BLaER1 (cell line): ENCODE data around the gene PRAMEF18.
"Not testable (repeated sequence)": the region's sequence is repeated elsewhere in the genome, so short reads cannot be mapped to it uniquely, and the experiment has no call there.

Source experiments
- H3K27ac ChIP-seq: shearing (Covaris generic); formaldehyde crosslinking; 2 replicates; pipeline ENCODE4 v1.8.1; 2022
- H3K27me3 ChIP-seq: shearing (Covaris generic); formaldehyde crosslinking; 2 replicates; pipeline ENCODE4 v1.8.1; 2022
- H3K36me3 ChIP-seq: shearing (Covaris generic); formaldehyde crosslinking; 2 replicates; pipeline ENCODE4 v1.8.1; 2022
- H3K4me1 ChIP-seq: shearing (Covaris generic); formaldehyde crosslinking; 2 replicates; pipeline ENCODE4 v1.8.1; 2022
- H3K4me2 ChIP-seq: shearing (Covaris generic); formaldehyde crosslinking; 2 replicates; pipeline ENCODE4 v1.8.1; 2022
- H3K4me3 ChIP-seq: shearing (Covaris generic); formaldehyde crosslinking; 2 replicates; pipeline ENCODE4 v1.8.1; 2022
- H3K9ac ChIP-seq: shearing (Covaris generic); formaldehyde crosslinking; 2 replicates; pipeline ENCODE4 v1.8.1; 2022
- H3K9me3 ChIP-seq: shearing (Covaris generic); formaldehyde crosslinking; 2 replicates; pipeline ENCODE4 v1.8.1; 2022
- H4K20me1 ChIP-seq: shearing (Covaris generic); formaldehyde crosslinking; 2 replicates; pipeline ENCODE4 v1.8.1; 2022
- Cebpa-rat ChIP-seq: shearing (Covaris generic); IDR thresholded peaks from 2 replicates; pipeline ENCODE4 v1.8.1; 2022

PRAMEF18 gene

DNA sequence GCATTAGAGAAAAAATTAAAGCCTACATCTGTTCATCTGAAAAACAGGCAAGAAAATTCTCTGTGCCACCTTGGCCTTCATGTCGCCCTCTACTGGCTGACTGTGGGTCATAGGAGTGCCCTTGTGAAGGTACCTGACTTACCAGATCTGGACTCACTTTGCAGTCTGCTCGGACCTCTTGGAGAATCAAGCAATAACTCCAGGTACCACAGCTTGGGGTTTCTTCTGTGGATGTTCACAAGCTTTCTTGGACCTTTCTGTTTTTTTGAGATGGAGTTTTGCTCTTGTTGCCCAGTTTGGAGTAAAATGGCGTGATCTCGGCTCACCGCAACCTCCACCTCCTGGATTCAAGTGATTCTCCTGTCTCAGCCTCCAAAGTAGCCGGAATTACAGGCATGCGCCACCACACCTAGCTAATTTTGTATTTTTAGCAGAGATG is 2.4 kb upstream of the PRAMEF18 start:
- no peak overlapping the region for H3K9ac ChIP-seq
- no peaks in the 10 kb centered on the region for H4K20me1 ChIP-seq
- no peak overlapping the region for H3K4me2 ChIP-seq
- H3K4me3 ChIP-seq: no peak overlapping the region
- H3K4me1 ChIP-seq: no peaks in the 10 kb centered on the region
- no peaks in the 10 kb centered on the region for H3K9me3 ChIP-seq
- no peak for TF ChIP-seq Cebpa-rat
- no peaks in the 10 kb centered on the region for H3K27me3 ChIP-seq
- H3K27ac ChIP-seq: no peak overlapping the region
- no peaks in the 10 kb centered on the region for H3K36me3 ChIP-seq

DNA sequence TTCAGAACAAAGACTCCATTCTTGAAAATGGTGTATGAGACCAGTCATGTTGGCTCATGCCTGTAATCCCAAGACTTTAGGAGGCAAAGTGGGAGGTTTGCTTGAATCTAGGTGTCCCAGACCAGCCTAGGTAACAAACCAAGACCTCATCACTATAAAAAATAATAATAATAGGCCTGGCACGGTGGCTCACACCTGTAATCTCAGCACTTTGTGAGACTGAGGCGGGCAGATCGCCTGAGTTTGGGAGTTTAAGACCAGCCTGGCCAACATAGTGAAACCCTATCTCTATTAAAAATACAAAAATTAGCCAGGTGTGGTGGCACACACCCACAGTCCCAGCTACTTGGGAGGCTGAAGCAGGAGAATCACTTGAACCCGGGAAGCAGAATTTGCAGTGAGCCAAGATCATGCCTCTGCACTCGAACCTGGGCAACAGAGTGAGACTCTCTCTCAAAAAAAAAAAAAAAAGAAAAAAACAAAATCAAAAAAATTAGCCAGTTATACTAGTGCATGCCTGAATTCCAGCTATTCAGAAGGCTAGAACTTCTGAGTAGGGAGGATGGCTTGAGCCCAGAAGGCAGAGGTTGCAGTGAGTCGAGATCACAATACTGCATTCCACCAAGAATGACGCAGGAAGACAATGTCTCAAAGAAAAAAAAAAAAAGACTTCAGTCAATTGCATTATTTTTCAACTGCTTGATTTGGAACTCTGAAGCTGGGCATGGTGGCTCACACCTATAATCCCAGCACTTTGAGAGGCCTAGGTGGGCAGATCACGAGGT is 1.5 kb upstream of the PRAMEF18 start:
- not testable (repeated sequence) for H3K9ac ChIP-seq, H3K27me3 ChIP-seq, H3K4me1 ChIP-seq, H3K4me2 ChIP-seq, H4K20me1 ChIP-seq, H3K4me3 ChIP-seq, H3K27ac ChIP-seq, H3K36me3 ChIP-seq, H3K9me3 ChIP-seq

DNA sequence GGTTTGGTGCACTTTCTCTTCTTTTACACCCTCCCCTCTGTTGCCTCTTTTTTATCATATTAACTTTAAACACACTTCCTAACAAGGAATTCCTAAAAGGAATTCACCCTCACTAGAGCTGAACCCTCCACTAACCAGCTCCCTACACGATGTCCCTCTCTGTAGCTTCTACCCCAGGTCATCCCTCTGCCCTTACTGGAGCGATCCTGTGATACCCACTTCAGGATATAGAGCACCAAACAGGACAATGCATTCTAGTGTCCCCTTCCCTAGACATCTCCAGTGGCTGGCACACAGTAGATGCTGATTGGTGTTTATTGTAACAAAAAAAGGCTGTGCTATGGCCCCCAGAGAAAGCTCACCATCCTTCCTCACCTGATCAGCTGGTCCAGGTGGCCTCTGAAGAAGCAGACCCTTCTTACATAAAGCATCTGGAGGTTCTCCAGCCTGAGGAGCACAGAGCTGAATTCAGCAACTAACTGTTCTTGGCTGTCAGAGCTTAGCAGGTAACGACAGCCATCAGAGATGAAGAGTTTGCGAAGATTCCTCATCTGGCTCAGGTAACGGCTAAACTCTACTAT is 1.4 kb downstream of the PRAMEF18 start:
- Histone ChIP-seq H3K4me2 (no peak overlapping the region), H4K20me1 (no peaks in the 10 kb centered on the region), H3K27me3 (no peaks in the 10 kb centered on the region), H3K4me1 (no peaks in the 10 kb centered on the region), H3K36me3 (no peaks in the 10 kb centered on the region), H3K9ac (no peak overlapping the region), H3K27ac (no peak overlapping the region), H3K9me3 (no peaks in the 10 kb centered on the region), H3K4me3 (no peak overlapping the region)
- TF ChIP-seq Cebpa-rat: no peak

- not testable (repeated sequence) for H3K36me3 ChIP-seq, H3K4me1 ChIP-seq, H3K27ac ChIP-seq, H3K9me3 ChIP-seq, H3K4me2 ChIP-seq, H3K4me3 ChIP-seq, H3K27me3 ChIP-seq, H4K20me1 ChIP-seq, H3K9ac ChIP-seq
Measured at GRCh38 chr1:13222788-13223187, 3.2 kb downstream of the PRAMEF18 start.

- not testable (repeated sequence) for H3K36me3 ChIP-seq
Measured at GRCh38 chr1:13219203-13219602, 6.8 kb downstream of the PRAMEF18 start.

DNA sequence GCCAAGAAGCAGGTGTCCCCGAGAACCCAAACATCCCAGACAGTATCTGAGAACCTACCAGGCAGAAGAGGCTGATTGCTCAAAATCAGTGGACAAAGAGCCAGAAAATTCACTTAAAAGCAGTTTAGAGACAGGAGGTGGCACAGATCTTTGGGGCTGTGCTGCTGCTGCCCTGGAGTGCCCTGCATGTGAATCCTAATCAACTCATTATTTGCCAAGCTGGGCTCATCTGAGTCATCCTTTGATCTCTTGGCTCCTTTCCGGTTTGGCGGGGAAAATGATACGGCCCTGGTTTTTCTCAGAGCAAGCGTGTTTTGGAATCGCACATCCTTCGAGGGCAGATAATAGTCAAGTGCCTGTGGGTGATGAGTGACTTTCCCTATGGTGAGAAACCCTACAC is 9.3 kb downstream of the PRAMEF18 start:
- H3K4me3 ChIP-seq, H3K36me3 ChIP-seq, H3K9ac ChIP-seq, H3K9me3 ChIP-seq, H3K27ac ChIP-seq, H3K4me2 ChIP-seq, H3K27me3 ChIP-seq, H3K4me1 ChIP-seq, H4K20me1 ChIP-seq: not testable (repeated sequence)

More at GRCh38 chr1:13219203-13219602, 6.8 kb downstream of the PRAMEF18 start:
- H3K27ac ChIP-seq, H3K9me3 ChIP-seq, H3K27me3 ChIP-seq, H3K4me1 ChIP-seq, H3K9ac ChIP-seq, H3K4me3 ChIP-seq, H4K20me1 ChIP-seq, H3K4me2 ChIP-seq: not testable (repeated sequence)

DNA sequence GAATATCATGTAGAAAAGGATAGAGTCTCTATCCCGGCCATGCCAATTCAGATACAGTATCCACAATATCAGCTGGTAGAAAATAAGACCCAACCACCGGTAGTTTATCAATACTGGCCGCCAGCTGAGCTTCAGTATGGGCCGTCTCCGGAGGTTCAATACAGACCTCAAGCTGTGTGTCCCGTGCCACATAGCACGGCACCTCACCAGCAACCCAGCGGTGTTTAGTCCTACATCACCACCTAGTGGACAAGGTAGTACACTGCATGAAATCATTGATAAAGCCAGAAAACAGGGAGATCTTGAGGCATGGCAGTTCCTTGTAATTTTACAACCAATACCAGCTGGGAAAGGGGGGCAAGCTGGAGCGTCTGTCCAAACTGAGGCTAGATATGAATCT is 17.2 kb downstream of the PRAMEF18 start:
- not testable (repeated sequence) for H3K36me3 ChIP-seq, H3K9me3 ChIP-seq, H3K9ac ChIP-seq, H3K4me2 ChIP-seq, H4K20me1 ChIP-seq, H3K27ac ChIP-seq, H3K4me3 ChIP-seq, H3K27me3 ChIP-seq, H3K4me1 ChIP-seq

DNA sequence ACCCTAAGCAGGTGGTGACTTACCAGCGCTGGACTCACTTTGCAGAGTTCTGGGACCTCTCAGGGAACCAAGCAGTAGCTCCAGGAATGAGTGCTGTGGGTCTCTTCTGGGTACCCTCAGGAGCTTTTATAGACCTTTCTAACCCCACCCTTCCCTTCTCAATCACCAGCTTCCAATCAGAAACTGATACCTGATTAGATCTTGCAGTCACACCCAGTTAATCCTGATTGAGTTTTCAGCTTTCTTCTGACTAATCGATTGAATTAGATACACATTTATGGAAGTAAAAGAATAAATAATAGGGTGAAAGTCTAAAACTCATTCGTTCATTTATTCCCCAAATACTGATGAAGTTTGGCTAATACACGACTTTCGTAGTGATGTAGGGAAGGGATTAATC is 24.6 kb downstream of the PRAMEF18 start, which contains the start of gene PRAMEF13:
PRAMEF13 (minus strand) TSS at position 101 of the 400 bp plus-strand sequence. CDS start 1,820 bp downstream, outside the sequence.
- not testable (repeated sequence) for H3K9me3 ChIP-seq, H4K20me1 ChIP-seq, H3K27me3 ChIP-seq, H3K4me3 ChIP-seq, H3K36me3 ChIP-seq, H3K4me1 ChIP-seq, H3K9ac ChIP-seq, H3K4me2 ChIP-seq, H3K27ac ChIP-seq
